CD4-positive, alpha-beta T cell treated with Interleukin-15 for 1 hour (primary cell): ENCODE results near the gene MOAP1.
"Not testable (repeated sequence)": the region's sequence is repeated elsewhere in the genome, so short reads cannot be mapped to it uniquely, and the experiment has no call there.

ENCODE experiments used
- DNase-seq: peaks from one replicate; pipeline ENCODE4 v3.0.0-alpha.2; 2020

MOAP1 gene

GRCh38 chr14:93142854-93143652 lies 41.6 kb downstream of the MOAP1 start:
- DNase-seq = no peak

GRCh38 chr14:93137864-93138263 lies 46.8 kb downstream of the MOAP1 start:
- no peak for DNase-seq

GRCh38 chr14:93136508-93136907 lies 48.2 kb downstream of the MOAP1 start:
- DNase-seq = not testable (repeated sequence)

GRCh38 chr14:93136009-93136408 lies 48.7 kb downstream of the MOAP1 start:
- DNase-seq = no peak

GRCh38 chr14:93135399-93135798 lies 49.3 kb downstream of the MOAP1 start:
- DNase-seq = no peak

- DNase-seq = peak; percentile 26
Measured at GRCh38 chr14:93133464-93133863, 51.2 kb downstream of the MOAP1 start.

GRCh38 chr14:93132472-93133065 lies 52.1 kb downstream of the MOAP1 start:
- peak; percentile 27 for DNase-seq
